ENCODE data around the gene SNTG2. TPM values are rescaled to one million over a fixed set of nuclear protein-coding genes. Genes with fewer than 3 reads are reported as not detected.

The SNTG2 gene
- total RNA-seq, 2 donors from 2014 or later: 2.0 to 5.0 TPM

GRCh38 chr2:1254662-1255343, 304.2 kb downstream of the SNTG2 start:
- H3K27ac ChIP-seq: no peak overlapping the region
- H3K36me3 ChIP-seq: no peaks in the 10 kb centered on the region
- intact Hi-C loops (cut with DNase I): no loop called here
- no peaks in the 10 kb centered on the region for H3K9me3 ChIP-seq
- WGBS: 68% methylated on average over 18 of the region's 18 CpGs
- no peak for DNase-seq (ENCODE audit: low spot score)
- no peak overlapping the region for H3K4me3 ChIP-seq
- H3K27me3 ChIP-seq (replicated peaks; ENCODE audit: insufficient read depth): no peaks in the 10 kb centered on the region
- TF ChIP-seq CTCF (IDR thresholded peaks at IDR 0.05) (no peak), POLR2A (IDR thresholded peaks at IDR 0.05) (no peak), POLR2AphosphoS5 (IDR thresholded peaks at IDR 0.05) (no peak)
- H3K4me1 ChIP-seq (replicated peaks): no peaks in the 10 kb centered on the region

GRCh38 chr2:1256632-1257324, 306.1 kb downstream of the SNTG2 start:
- Histone ChIP-seq H3K4me3 (no peak overlapping the region), H3K9me3 (no peaks in the 10 kb centered on the region), H3K27ac (no peak overlapping the region), H3K36me3 (no peaks in the 10 kb centered on the region), H3K4me1 (replicated peaks) (no peaks in the 10 kb centered on the region), H3K27me3 (replicated peaks; ENCODE audit: insufficient read depth) (no peaks in the 10 kb centered on the region)
- no peak for DNase-seq (ENCODE audit: low spot score)
- TF ChIP-seq CTCF (IDR thresholded peaks at IDR 0.05): no peak
- TF ChIP-seq POLR2AphosphoS5 (IDR thresholded peaks at IDR 0.05): no peak
- no peak for TF ChIP-seq POLR2A (IDR thresholded peaks at IDR 0.05)
- intact Hi-C loops (cut with DNase I): no loop called here
- WGBS: 68% methylated on average over 10 of the region's 10 CpGs

GRCh38 chr2:1257334-1257733, 306.7 kb downstream of the SNTG2 start:
- intact Hi-C loops (cut with DNase I): no loop called here
- 82% methylated on average over 11 of the region's 11 CpGs for WGBS
- H3K4me1 ChIP-seq (replicated peaks): no peaks in the 10 kb centered on the region
- H3K27me3 ChIP-seq (replicated peaks; ENCODE audit: insufficient read depth): no peaks in the 10 kb centered on the region
- no peak for DNase-seq (ENCODE audit: low spot score)
- no peak overlapping the region for H3K4me3 ChIP-seq
- no peak for TF ChIP-seq CTCF (IDR thresholded peaks at IDR 0.05)
- no peak for TF ChIP-seq POLR2A (IDR thresholded peaks at IDR 0.05)
- no peak for TF ChIP-seq POLR2AphosphoS5 (IDR thresholded peaks at IDR 0.05)
- H3K36me3 ChIP-seq: no peaks in the 10 kb centered on the region
- no peaks in the 10 kb centered on the region for H3K9me3 ChIP-seq
- no peak overlapping the region for H3K27ac ChIP-seq

- TF ChIP-seq CTCF (IDR thresholded peaks at IDR 0.05): no peak
- no peak for TF ChIP-seq POLR2AphosphoS5 (IDR thresholded peaks at IDR 0.05)
- no peak for TF ChIP-seq POLR2A (IDR thresholded peaks at IDR 0.05)
- intact Hi-C loops (cut with DNase I): no loop called here
- no peak for DNase-seq (ENCODE audit: low spot score)
- no peaks in the 10 kb centered on the region for H3K9me3 ChIP-seq
- no peak overlapping the region for H3K27ac ChIP-seq
- H3K4me1 ChIP-seq (replicated peaks): no peaks in the 10 kb centered on the region
- H3K36me3 ChIP-seq: no peaks in the 10 kb centered on the region
- no peaks in the 10 kb centered on the region for H3K27me3 ChIP-seq (replicated peaks; ENCODE audit: insufficient read depth)
- H3K4me3 ChIP-seq: no peak overlapping the region
- whole genome bisulfite sequencing: 80% methylated on average over 9 of the region's 9 CpGs
These were observed 309.1 kb downstream of the SNTG2 start for GRCh38 chr2:1259746-1260145.

- TF ChIP-seq POLR2AphosphoS5 (IDR thresholded peaks at IDR 0.05): no peak
- TF ChIP-seq CTCF (IDR thresholded peaks at IDR 0.05): no peak
- no peak for TF ChIP-seq POLR2A (IDR thresholded peaks at IDR 0.05)
- 96% methylated on average over 29 of the region's 29 CpGs for WGBS
These were observed 312.0 kb downstream of the SNTG2 start for GRCh38 chr2:1262609-1263008.

More at GRCh38 chr2:1262609-1263008, 312.0 kb downstream of the SNTG2 start:
- intact Hi-C loops (cut with DNase I): no loop called here
- H3K36me3 ChIP-seq: no peaks in the 10 kb centered on the region
- no peaks in the 10 kb centered on the region for H3K9me3 ChIP-seq
- H3K27ac ChIP-seq: no peak overlapping the region
- H3K27me3 ChIP-seq (replicated peaks; ENCODE audit: insufficient read depth): no peaks in the 10 kb centered on the region
- no peaks in the 10 kb centered on the region for H3K4me1 ChIP-seq (replicated peaks)
- no peak overlapping the region for H3K4me3 ChIP-seq
- DNase-seq (ENCODE audit: low spot score): no peak

Measured in prostate gland (tissue), 2 donors.